EL (cell line): ENCODE results near the gene CIT.
"Not testable (repeated sequence)": the region's sequence is repeated elsewhere in the genome, so short reads cannot be mapped to it uniquely, and the experiment has no call there.

Source experiments
- DNase-seq: peaks from one replicate; pipeline ENCODE4 v3.0.0-alpha.2; 2016

Gene CIT

GRCh38 chr12:119728444-119728745, 148.7 kb downstream of the CIT start:
- no peak for DNase-seq

- no peak for DNase-seq
Observed at GRCh38 chr12:119727600-119728443, 149.3 kb downstream of the CIT start.

GRCh38 chr12:119725523-119725922, 151.6 kb downstream of the CIT start:
- DNase-seq: no peak

- no peak for DNase-seq
Observed at GRCh38 chr12:119721306-119721705, 155.8 kb downstream of the CIT start.

- DNase-seq: no peak
Observed at GRCh38 chr12:119720349-119720748, 156.8 kb downstream of the CIT start.

- DNase-seq: no peak
Observed at GRCh38 chr12:119718141-119718540, 159.0 kb downstream of the CIT start.

GRCh38 chr12:119715268-119715620, 161.9 kb downstream of the CIT start:
- peak; percentile 51 for DNase-seq

- no peak for DNase-seq
Observed at GRCh38 chr12:119714614-119715267, 162.4 kb downstream of the CIT start.

GRCh38 chr12:119713551-119714031, 163.5 kb downstream of the CIT start:
- no peak for DNase-seq

GRCh38 chr12:119712721-119713120, 164.4 kb downstream of the CIT start:
- no peak for DNase-seq

GRCh38 chr12:119711693-119712092, 165.4 kb downstream of the CIT start:
- DNase-seq: no peak

- no peak for DNase-seq
Observed at GRCh38 chr12:119710965-119711551, 166.1 kb downstream of the CIT start.

- DNase-seq: no peak
Observed at GRCh38 chr12:119710374-119710964, 166.7 kb downstream of the CIT start.

GRCh38 chr12:119706427-119706826, 170.7 kb downstream of the CIT start:
- not testable (repeated sequence) for DNase-seq

GRCh38 chr12:119705182-119705581, 171.9 kb downstream of the CIT start:
- DNase-seq: no peak

- peak; percentile 69 for DNase-seq
Observed at GRCh38 chr12:119704065-119704747, 172.9 kb downstream of the CIT start.

GRCh38 chr12:119700078-119700477, 177.0 kb downstream of the CIT start:
- peak; percentile 38 for DNase-seq

- DNase-seq: no peak
Observed at GRCh38 chr12:119699199-119699760, 177.8 kb downstream of the CIT start.

GRCh38 chr12:119696943-119697342, 180.2 kb downstream of the CIT start:
- DNase-seq: no peak

- DNase-seq: no peak
Observed at GRCh38 chr12:119695034-119695433, 182.1 kb downstream of the CIT start.

- no peak for DNase-seq
Observed at GRCh38 chr12:119694111-119694510, 183.0 kb downstream of the CIT start.

GRCh38 chr12:119693511-119693910, 183.6 kb downstream of the CIT start:
- no peak for DNase-seq

- DNase-seq: peak; percentile 92
Observed at GRCh38 chr12:119692997-119693396, 184.1 kb downstream of the CIT start.
